Measurements from ENCODE around the gene GARIN3.

Gene GARIN3

DNA sequence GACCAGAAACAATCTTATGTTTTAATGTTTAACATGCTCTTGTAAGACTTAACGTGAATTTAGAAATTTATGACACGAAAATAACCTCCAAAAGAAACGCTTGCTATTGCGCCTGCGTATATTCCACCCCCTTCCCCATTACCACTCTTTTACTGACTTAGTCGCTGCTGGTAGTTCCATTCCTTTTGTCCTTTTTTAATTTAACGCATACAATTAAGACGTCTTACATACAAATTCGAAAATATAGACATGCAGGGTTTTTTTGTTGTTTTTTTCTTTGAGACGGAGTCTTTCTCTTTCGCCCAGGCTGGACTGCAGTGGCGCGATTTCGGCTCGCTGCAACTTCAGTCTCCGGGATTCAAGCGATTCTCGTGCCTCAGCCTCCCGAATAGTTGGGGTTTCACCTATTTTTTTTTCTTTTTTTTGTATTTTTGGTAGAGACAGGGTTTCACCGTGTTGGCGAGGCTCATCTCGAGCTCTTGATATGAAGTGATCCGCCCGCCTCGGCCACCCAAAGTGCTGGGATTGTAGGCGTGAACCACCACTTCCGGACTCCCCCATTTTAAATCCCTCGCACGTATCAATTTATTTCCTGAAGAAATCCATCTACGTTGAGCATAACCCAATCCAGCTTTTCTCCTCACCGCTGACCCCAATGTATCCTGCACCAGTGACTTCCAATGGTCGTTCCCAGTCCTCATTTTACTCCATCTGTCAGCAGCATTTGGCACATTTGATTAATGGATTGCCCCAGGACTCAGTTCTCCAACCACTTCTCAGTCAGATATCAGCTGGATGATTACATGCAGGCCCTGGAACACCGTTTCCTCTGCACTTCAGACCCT, 22.7 kb downstream of the GARIN3 start:
- peak; percentile 88 for DNase-seq

DNA sequence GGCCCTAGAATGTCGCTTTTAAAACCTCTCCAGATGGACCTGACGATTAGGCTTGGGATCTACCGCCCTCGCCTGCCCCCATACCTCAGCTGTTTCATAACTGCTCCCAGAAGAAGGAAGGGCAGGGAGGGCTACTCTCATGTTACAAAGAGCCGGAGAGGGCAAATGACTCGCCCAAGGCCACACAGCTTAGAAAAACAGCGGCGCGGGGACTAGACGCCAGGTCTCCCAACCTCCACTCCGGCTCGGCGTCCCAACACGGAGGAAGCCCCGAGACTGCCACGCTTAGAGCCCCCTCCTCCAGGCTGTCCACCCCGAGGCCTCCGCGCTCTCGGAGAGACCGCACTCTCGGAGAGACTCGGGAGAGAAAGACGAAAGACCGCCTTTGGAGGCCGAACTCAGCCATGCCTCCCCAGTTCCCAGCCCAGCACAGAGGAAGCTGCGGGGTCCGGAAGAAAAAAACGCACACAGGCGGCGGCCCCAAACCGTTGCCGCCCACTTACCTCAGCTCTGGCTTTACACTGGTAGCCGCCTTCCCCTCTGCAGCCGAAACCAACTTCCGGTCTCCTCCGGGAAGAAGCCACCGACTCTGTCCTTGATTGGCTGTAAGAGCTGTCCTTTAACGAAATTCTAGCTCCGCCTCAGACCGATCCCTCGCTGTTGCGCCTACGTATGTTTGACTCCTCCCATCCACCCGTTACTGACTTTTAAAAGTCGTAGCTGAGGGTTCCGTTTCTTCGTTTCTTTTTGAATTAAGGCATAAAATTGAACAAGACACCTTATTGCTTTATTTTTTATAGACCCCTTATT, 23.5 kb downstream of the GARIN3 start, which contains the start of gene MED7:
TSS of gene MED7 (minus strand) at position 549 of the 810 bp plus-strand sequence. CDS start 3,434 bp downstream, outside the sequence.
- peak; percentile 95 for DNase-seq

DNA sequence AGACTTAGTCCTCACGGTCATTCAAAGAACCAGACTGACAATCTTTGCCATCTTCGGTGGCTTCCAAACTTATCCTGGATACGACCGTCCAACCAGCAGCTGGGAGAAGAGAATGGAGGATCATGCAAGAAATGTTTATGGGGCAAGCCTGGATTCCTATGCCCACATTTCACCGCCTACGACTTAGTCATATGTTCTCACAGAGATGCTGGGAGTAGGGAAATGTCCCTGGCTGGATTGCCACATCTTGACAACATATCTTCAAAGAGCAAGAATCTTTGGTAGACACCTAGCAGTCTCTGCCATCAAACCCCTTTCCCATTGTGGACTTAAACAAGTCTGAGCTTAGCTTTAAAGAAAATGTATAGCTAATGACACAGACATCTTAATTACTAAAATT, 28.4 kb downstream of the GARIN3 start:
- no peak for DNase-seq

DNA sequence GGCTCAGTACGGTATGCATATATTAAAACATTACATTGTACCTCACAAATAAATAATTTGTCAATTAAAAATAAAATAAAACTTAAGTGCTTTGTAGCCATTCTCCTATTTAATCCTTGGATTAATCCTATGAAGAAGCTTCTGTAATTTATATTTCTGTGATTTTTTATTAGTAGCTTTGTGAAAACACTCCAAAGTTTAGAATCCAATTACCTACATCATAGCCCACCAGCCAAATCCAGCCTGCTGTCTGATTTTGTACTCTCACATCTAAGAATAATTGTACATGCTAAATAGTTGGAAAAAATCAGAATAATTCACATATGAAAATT, 33.8 kb downstream of the GARIN3 start:
- no peak for DNase-seq

DNA sequence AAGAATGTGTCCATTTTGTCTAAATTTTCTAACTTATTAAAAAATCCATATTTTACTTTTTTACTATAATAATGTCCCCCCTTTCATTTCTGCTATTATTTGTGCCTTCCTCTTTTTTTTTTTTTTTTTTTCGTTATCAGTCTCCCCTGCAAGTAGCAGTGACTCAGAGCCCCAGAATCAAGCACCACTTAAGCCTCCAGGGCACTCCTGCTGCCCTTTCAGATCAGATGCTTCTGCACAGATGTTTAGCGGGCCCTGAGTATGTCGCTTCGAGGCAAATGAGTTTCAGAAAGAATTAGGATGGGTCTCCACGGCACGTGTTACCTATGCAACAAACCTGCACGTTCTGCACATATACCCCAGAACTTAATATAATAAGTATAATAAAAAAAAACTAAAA, 35.1 kb downstream of the GARIN3 start:
- DNase-seq = no peak

DNA sequence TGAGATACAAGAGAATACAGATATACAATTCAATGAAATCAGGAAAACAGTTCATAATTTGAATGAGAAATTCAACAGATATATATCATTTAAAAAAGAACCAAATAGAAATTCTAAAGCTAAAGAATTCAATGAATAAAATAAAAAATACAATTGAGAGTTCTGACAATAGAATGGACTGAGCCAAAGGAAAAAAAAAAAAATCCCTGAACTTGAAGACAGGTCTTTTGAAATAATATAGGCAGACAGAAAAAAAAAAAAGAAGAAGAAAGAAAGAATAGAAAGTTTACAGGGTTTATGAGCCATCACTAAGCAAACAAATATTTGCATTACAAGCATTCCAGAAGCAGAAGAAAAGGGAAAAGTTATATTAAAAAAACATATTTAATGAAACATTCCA, 44.4 kb downstream of the GARIN3 start:
- DNase-seq = no peak

DNA sequence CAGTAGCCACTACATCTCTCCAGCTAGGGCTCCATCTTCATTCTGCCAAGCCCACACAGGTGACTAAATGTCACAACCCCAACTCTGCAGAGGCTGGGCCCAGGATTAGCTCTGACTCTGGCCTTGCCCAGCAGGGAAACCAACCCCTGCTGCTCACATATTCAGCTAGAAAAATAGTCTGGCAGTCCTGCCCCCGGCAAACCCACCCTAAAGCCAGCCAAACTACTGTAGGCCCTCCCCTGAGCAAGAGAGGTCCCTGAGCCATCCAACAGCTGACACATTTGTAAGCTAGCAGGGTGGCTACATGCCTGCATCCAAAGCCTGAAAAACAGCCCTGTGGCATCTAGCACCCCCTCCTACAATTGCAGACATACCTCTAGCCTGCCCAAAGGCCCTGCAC, 46.0 kb downstream of the GARIN3 start:
- DNase-seq = no peak

DNA sequence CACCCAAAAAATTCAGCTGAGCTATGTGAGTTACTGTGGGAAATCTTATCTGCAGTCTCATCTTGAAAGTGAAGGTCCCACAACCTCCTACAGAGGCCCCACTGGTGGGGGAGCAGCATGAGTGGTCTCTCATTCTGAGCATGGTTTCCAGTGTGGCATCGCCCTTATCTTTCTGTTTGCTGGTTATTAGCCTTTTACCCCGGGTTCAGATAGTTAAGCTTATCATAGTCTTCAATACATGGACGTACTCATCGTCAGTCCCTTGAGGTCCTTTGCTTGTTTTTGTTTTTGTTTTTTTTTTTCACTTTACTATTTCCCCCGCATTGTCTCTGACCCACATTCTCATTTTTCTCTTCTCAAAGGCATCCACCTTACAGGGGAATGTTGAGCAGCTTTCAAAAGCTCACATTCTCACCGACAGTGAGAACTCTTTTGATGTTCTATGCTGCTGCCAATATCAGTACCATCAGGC, 49.5 kb downstream of the GARIN3 start:
- no peak for DNase-seq

DNA sequence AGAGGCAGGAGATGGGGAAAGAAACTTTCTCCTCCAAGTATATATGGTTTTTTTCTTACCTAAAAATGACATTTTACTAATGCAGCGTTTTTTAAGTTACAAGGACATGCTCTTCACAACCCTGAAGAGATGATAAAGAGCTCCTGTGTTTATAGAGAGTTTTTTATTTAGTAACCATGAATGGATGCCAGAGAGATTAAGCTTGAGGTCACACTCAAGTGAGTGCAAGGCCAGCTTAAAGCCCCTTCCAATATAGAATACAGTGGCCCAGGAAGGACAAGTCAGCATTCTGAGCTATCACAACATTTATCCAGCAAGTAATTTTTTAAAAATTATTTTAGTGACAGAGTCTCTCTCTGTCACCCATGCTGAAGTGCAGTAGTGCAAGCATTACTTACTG, 50.6 kb downstream of the GARIN3 start:
- DNase-seq = no peak

DNA sequence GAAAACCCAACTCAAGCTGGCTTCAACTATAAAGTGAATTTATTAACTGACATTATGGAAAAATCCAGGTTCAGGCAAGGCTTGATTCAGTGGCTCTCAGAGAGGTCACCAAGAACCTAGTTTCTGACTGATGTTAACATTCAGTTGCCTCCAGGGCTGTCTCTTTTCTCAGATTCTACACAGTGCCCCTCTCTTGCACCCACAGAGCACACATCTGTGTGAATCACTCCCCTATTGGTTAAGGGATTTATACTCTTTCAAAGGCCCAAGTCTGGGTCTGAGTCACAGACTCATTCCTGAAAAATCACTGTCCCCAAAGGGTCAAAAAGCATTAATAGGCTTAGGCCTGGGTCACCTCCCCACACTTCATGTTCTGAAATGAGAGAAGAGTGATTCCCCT, 51.1 kb downstream of the GARIN3 start:
- no peak for DNase-seq

DNA sequence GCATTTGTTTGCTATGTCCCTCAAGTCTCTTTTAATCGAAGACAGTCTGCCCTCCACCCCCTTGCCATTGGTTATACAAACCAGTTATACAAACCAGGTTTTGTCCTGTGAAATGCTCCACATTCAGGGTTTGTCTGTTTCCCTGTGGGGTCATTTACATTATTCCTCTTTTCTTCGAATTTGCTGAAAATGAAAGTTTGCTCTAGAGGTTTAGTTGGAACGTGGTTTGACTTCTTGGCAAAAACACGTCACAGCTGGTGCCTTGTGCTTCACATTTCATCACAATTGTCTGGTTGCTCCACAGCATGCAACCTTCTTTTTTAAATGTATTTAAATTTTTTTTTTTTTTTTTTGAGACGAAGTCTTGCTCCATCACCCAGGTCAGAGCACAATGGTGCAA, 53.1 kb downstream of the GARIN3 start:
- no peak for DNase-seq
